Hepatocyte (in vitro differentiated cells): Measurements from ENCODE around the gene XRCC4.

Source experiments
- EZH2 ChIP-seq: fragments of 200-600 bp; sonication (generic); IDR thresholded peaks from 2 replicates; pipeline ENCODE4 v1.6.1; 2016; ENCODE audit warnings: antibody characterized with exemption, mild to moderate bottlenecking, borderline replicate concordance
- TF ChIP-seq, protein P1 (sequence below): fragments of 200-600 bp; sonication (generic); IDR thresholded peaks from 2 replicates; pipeline ENCODE4 v1.5.1; 2016; ENCODE audit warnings: antibody characterized with exemption, mild to moderate bottlenecking; ENCODE audit not compliant: poor library complexity

DNA sequence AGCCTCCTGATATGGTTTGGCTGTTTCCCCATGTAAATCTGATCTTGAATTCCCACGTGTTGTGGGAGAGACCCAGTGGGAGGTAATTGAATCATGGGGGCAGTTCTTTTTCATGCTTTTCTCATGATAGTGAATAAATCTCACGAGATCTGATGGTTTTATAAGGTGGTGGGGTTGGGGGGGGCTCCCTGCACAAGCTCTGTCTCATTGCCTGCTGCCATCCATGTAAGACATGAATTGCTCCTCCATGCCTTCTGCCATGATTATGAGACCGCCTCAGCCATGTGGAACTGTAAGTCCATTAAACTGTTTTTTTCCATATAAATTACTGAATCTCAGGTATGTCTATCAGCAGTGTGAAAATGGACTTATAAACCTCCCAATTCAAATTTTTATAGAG is 12.8 kb downstream of the XRCC4 start:
- TF ChIP-seq, protein P1, sequence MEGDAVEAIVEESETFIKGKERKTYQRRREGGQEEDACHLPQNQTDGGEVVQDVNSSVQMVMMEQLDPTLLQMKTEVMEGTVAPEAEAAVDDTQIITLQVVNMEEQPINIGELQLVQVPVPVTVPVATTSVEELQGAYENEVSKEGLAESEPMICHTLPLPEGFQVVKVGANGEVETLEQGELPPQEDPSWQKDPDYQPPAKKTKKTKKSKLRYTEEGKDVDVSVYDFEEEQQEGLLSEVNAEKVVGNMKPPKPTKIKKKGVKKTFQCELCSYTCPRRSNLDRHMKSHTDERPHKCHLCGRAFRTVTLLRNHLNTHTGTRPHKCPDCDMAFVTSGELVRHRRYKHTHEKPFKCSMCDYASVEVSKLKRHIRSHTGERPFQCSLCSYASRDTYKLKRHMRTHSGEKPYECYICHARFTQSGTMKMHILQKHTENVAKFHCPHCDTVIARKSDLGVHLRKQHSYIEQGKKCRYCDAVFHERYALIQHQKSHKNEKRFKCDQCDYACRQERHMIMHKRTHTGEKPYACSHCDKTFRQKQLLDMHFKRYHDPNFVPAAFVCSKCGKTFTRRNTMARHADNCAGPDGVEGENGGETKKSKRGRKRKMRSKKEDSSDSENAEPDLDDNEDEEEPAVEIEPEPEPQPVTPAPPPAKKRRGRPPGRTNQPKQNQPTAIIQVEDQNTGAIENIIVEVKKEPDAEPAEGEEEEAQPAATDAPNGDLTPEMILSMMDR: no peak
- TF ChIP-seq EZH2: no peak
